Stimulated activated CD4-positive, alpha-beta T cell treated with anti-CD3 and anti-CD28 coated beads, TNF-alpha, amount 100 ng/mL, for 48 hours (primary cell): Measurements from ENCODE around the gene IL21.
A peak's percentile ranks its signal among the peaks of the same experiment; 100 is the strongest.
"Not testable (repeated sequence)": the region's sequence is repeated elsewhere in the genome, so short reads cannot be mapped to it uniquely, and the experiment has no call there.

ENCODE experiments used
- DNase-seq, 3 donors: peaks; one replicate each; pipeline ENCODE4 v3.0.0-alpha.2; 2020; ENCODE audit warnings: low read depth in 3 of 3

The IL21 gene

DNA sequence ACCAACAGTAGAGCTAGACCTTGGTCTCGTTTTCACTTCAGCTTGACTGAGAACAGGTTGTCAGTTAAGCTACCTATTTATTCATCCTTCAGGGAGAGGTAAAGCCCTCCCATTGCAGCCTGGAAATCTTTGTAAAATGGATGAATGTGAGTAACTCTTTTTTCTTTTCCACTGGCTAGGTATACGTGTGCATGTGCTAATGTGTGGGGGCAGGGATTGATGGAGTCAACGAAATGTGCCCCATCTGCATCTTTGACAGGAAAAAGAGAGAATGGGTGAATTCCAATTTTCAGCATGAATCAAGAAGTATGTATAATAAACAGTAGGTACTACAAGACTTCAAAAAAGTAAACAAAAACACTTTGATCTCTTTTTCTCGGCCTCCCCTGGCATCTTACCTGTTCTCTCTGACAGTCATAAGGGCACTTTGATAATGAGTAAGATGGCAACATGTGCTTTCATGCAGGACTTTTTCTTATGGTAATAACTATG lies at the start of gene IL21:
TSS of gene IL21 (minus strand) at position 51 of the 492 bp plus-strand sequence. CDS start 55 bp downstream, outside the sequence.
- no peak for DNase-seq

DNA sequence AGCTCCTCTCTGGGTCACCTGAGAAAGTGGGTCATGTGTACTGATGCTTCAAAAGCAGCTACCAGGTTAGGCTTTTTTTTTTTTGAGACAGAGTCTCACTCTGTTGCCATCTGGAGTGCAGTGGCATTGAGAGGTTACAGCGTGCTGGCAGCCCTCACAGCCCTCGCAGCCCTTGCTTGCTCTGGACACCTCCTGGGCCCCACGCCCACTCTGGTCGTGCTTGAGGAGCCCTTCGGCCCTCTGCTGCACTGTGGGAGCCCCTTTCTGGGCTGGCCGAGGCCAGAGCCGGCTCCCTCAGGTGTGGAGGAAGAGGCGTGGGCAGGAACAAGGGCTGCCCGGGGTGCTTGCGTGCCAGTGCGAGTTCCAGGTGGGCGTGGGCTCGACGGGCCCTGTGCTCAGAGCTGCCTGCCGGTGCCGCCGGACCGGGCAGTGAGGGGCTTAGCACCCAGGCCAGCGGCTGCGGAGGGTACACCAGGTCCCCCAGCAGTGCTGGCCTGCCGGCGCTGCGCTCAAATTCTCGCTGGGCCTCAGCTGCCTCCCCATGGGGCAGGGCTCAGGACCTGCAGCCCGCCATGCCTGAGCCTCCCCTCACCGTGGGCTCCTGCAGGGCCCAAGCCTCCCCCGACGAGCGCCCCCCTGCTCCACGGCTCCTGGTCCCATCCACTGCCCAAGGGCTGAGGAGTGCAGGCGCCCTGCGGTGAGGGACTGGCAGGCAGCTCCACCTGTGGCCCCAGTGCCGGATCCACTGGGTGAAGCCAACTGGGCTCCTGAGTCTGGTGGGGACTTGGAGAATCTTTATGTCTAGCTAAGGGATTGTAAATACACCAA lies 49.3 kb upstream of the IL21 start:
- DNase-seq, result no peak

DNA sequence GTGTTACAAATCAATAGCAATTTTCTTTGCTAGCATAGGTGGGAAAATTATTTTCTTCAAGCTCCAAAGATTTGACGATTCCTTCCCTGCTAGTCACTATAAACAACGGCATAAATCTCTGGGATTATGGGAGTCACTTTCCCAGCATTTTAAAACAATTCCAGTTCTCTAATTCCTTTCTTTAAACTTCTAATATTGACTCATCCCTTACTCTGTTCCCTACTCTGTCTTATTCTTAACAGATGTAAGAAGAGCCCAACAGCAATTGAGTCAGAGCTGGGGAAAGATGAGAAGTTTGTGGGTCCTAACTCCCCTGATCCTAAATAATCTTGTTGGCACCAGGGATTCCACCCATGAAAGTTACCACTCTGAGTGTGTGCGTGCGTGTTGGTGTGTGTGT lies 47.4 kb upstream of the IL21 start:
- no peak for DNase-seq

DNA sequence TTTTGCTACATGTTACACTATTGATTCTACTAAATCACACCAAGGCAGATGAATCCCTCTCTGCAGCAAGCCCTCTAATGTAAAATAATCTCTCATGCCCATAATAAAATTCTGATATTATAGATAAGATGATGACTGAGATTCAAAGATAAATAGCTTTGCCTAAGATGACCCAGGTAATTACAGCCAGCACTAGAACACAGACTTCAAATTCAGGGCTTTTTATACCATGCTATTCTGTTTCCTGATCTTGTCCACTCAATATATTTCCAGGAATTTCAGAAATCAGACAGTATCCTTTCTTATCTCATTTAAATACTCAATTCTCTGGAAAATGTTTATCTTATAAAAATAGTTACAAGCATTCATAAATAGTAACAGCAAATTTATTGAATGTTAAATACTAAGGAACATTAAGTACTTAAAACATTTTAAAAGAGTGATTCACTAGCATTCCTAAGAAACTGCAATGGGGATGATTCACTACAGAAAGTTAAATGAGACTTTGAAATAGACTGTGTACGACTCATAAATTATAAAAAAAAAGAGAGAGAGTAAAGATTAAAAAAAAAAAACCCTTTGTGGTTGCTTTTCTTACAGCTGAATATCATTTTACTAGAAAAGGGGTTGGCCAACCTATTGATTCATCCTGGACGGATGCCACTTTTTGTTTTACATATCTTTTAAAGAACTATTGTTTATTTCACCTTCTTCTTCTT lies 45.8 kb upstream of the IL21 start:
- no peak for DNase-seq

DNA sequence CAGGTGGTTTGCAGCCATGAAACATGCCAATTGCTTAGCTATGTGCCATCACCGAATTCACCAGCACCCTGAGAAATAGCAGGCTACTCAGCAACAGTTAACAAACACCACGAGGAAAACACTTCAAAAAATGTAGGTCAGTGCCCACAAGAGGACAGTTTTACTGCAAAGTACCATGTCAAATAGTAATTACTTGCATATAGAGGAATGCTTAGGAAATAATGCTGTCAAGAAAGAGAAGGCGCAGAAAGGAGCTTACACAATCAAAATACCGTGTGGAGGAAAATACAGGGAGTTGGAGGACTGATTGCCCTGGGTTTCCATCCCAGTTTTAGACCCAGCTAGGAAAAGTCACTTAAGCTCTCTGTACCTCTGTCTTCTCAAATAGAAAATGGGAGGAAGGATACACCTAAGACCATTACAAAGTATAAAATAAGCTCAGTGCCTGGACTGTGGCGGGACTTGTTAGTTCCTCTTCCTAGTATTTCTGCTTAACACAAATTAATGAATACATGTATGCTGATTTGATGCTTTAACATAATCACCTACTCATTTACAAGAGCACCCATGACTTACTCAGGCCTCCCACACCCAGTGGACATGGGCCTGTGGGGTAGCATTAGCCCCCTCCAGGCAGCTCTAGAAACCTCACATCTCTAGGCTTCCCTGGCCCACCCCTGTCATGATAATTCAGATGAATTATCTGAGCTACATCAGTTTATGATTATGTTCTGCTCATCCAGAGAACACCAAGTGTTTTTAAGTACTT lies 44.5 kb upstream of the IL21 start:
- DNase-seq, result no peak

DNA sequence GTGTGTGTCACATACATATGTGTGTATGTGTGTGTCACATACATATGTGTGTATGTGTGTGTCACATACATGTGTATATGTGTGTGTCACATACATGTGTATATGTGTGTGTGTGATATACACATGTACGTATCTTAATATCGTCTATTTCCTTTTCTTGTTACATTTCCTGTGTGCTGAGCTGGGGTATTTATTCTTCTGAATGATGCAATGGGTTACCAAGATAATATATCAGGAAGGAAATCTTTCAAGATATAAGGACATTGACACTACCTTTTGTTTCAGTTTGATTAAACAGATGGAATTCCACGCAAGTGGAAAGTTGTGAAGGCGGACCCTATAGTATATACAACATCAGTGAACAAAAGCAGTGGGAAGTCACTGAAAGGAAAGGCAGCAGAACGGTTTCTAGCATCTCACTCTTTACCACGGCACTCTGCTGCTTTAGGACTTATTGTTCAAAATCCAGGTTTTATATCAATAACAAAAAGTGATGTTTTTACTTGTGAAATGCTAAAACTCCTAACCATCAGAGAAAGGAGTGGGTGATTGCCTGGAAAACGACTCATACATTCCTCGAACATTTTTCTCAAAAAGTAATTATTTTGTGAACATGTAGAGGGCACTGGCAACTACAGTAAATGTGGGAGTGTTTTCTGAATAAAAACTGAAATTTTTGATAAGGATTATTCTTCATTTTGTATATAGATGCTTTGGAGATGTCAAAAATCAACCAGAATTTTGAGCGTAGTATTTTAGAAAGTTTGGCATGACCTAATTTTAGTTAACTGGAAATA lies 43.1 kb upstream of the IL21 start:
- DNase-seq, result no peak

DNA sequence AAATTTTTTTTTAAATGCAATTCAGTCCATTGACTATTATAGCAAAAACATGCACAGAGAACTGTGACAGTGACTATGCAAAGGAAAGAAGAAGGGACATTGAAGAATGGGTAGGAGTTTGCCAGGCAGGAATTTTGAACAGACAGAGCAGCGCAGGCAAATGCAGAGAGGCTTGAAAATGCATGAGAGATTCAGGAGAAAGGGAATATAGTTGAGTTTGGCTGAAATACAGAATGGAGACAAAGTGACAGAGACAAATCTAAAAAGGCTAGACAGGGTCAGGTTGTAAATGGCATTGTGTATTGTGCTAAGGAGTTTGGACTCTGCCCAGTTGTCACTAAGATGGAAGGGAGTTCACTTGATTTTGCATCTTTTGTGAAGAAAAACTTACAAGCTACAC lies 42.4 kb upstream of the IL21 start:
- no peak for DNase-seq

DNA sequence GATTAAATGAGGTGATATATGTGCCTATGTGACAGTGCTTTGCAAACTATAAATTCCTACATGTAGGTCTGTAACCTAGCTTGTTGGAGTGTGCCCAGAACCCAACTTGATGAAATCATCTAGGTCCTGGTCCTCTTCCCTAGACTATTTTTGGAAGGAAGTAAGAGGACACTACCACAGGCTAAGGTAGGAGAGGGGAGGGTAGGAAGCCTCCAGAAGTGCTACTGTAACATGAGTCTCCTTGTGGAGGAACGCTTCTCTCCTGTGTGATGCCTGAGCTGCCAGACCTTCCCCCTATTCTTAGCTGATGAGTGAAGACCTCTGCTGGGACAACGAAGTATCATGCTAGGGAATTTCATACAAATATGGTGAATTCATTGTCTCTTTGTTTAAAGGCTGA lies 41.8 kb upstream of the IL21 start:
- no peak for DNase-seq

DNA sequence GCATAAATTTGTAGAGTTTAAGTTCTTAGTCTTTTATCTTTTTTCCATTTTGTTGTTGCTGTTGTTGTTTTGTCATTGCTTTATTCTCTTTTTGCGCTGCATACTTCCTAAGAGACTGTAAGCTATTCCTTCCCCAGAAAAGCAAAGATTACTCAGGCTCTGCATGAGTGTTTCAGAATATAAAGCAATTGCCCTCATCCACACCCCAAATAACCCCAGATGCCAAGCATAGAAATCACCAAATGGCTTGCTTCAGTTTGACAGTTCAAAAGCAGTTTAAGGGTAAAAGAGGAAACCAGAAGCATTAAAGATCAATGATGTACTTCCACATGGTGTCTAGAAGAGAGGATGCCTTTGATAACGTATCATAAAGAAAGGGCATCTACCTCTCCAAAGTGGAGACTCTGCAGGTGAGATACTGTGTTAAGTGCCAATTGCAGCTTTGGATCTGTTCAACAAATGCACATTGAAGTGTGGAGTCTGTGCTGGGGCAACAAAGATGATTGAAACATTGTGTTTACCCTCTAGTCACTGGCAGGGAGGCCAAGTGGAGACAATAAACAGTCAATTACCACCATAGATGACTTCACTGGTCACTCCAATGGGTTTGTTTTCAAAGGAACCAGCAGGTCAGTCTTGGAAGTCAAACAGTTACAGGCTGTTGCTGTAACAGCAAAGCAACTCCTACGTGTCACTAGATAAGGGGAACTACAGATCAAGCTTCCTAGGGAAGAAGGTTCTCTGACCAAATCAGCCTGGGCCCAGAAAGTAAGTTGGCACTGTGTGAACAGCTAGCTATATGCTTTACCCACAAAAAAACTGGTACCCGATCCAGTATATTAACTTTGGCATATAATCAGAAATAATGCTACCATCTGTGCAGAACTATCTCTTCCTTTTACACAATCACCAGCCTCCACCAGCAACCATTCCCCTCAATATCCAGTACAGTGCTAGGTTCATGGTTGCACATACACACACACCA lies 40.6 kb upstream of the IL21 start:
- no peak for DNase-seq

DNA sequence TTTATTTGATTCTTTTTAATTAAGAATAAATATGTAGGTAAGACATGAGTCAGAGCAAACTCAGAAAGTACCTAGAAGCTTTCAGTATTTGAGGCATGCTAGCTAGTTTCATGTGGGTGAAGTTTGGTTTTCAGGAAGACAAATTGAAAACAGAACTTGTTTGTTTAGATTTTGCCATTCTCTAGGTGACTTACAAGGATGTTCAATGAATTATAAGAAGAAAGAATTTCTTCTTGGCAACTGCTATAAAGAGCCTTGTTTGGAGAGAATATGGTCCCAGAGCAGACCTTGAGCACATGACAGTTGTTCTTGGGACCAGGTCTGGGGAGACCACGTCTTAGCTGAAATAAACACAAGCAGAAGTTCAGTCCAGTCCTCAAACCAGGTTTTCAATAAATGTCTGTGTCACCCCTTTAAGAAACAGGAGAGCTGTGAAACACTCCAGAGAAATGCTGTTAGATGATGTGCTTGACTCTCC lies 38.0 kb upstream of the IL21 start:
- DNase-seq, result no peak

DNA sequence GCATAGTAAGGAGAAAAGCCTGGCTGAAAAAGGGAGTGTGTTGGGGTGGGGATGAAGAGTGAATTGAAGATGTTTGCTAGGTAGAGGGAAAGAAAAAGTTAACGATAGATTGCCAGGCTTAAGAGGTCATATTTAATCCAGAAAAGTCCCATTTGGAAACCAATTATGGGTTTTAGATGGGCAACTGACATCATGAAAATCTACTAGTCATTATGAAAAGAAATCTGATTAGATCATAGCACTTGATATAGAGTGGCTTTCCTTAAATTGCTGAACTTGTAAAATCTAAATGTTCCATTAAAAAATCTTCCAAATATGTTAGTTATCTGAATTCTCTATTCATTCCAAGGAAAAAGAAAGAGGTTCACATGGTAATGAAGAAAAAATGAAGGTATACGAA lies 37.5 kb upstream of the IL21 start:
- no peak for DNase-seq

DNA sequence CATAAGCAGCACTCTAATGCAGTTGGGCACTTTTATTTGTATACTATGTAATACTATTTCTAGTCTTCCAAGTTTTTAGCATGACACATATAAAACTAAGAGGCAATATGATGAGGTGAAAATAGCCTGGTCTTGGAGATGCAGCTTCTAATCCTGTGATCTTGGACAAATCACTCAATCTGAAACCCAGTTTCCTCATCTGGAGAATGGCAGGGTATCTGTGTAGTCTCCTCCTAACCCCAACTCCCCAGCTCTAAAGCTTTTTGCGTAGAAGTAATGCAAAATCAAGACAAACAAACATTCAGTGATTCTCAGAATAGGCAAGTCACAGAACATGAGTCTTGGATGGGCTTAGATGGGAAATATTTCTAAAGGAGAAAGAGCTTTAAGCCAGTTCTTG lies 36.7 kb upstream of the IL21 start:
- no peak for DNase-seq

DNA sequence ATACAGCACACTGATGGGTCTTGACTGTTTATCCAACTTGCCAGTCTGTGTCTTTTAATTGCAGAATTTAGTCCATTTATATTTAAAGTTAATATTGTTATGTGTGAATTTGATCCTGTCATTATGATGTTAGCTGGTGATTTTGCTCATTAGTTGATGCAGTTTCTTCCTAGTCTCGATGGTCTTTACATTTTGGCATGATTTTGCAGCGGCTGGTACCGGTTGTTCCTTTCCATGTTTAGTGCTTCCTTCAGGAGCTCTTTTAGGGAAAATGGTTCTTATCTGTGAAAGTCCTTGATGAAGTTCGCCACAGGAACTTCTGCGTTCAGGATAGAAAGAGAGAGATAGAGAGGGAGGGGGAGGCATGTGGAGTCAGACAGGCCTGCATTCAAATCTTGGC lies 35.7 kb upstream of the IL21 start:
- DNase-seq, result not testable (repeated sequence)

DNA sequence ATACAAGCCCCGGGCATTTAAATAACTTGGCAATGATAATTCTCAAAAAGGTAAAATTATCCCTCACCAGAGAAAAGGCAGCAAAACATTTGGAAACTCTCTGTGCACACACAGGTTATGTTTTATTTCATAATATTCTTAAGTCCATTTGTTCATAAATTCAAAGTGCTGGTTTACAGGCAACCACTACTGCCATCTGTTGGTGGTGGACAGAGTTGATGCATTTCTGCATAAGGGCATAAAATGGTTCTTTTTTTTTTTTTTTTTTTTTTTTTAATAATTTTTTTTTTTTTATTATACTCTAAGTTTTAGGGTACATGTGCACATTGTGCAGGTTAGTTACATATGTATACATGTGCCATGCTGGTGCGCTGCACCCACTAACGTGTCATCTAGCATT lies 31.5 kb upstream of the IL21 start:
- peak; percentile 24 to 49 (median 38) for DNase-seq

DNA sequence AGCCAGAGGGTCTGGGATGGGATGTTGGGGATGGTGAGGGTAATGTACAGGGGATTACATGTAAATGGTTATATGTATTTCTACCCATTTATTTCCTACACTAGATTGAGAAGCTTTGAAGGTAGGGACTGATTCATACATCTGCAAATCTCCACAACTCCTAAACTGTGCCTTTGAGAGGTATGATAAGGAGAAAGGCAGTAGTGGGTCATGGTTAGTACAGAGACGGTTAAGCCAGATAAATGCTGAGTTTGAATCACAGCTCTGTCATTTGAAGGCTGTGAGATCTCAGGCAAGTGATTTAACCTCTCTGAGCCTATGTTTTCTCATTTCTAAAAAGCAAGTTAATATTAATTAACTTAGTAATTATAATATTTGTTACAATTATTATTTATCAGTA lies 29.3 kb upstream of the IL21 start:
- no peak for DNase-seq

DNA sequence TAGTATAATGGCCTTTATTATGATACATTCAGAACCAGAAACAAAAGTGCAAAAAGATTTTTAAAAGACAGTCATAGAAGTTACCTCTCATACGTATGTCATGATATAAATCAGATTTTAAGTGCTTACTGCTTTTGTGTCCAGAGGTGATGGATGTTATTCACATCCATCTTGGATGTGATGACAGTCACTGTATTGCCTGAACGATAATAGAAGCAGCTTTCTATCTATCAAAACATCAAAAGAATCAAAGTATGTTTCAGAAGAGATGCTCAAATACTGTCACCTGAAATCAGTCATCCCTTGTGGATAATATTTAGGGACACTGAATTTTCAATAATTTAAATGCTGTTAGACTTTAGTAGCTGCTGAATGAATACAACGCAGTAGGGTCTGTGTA lies 26.8 kb upstream of the IL21 start:
- no peak for DNase-seq

DNA sequence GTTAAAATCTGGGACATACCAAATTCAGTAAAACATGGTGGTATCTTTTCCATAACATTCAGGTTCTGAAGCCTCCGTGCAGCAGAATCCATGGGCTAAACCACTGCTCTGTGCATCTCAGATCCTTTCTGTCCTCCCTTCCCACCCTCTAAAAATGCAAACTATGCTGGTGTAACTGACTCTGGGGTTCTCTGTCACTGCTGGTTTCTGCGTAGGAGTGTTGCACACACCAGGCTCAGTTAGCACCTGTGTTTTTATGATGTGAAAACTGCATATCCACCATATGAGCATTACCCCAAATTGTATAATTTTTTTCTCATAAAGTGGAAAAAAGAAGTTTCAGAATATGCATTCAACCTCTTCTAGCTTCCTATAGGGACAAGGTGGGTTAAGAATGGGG lies 22.4 kb upstream of the IL21 start:
- no peak for DNase-seq

DNA sequence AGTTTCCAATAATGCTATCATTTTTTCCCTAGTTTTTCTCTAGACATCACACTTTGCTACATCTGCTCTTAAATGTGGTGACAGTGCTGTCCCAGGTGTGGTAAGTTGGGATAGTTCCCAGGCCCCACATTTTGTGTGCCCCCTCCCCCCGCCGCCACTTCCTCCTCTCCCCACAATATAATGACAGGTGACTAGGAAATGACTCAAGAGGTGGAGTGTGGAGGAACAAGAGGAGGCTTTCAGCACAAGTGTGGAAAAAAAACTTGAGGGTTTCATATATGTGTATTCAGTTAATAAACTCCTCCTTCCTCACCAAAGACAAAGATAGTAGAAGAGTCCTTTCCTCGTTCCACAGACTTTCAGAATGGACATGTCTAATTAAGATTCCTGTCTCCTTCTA lies 18.3 kb upstream of the IL21 start:
- no peak for DNase-seq

DNA sequence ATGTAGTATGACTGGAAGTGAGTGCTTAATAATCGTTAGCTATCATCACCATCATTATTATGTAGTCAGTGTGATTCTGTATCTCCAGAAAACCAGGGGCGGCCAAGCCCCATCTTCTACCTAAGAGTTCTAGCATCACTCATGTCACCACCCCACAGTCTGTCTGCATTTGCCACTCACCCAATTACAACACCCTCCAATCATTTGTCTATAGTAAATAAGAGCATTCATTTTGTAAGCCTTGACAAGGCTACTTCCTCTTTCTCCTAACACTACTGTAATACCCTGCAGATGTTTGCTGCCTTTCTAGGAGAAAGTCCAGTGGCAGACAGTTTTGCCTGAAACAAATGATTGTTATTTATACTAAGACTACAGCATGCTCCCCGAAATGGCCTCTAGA lies 15.8 kb upstream of the IL21 start:
- DNase-seq, result no peak

DNA sequence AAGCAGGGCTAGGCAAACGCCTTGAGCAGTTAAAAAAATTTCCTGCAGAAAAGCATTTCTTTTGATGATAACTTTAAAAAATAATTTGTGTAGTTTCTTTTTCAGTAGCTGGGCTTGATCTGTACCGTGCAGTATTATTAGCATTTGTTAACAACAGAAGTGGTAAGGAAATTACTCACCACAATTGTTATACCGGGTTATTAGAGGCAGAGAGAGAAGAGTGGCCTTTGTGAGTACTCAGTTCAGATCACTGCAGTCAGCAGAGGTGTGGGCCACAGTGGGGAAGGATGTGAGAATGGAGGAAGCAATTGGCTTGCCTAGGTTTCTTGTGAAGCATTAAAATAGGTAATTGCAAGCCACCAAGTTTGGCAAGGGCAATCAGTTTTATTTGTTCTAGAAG lies 14.3 kb upstream of the IL21 start:
- no peak for DNase-seq
